Activated B cell treated with CpG ODN at 0.5 μM for 24 hours (primary cell): ENCODE results near the gene SLC17A6. TPM values are rescaled to one million over a fixed set of nuclear protein-coding genes. Genes with fewer than 3 reads are reported as not detected.

ENCODE experiments used
- ATAC-seq: fragments of 200-7000 bp; cut with Tn5 transposase; one replicate; pipeline ENCODE4 v1.10.0; 2021; ENCODE audit warnings: low read depth, mild to moderate bottlenecking, moderate library complexity
- CTCF ChIA-PET: fragments of 350-600 bp; sonication (Branson Sonifier 250); formaldehyde crosslinking; loops from one replicate; lab custom pipeline; 2021; ENCODE audit warnings: antibody characterized with exemption; lab: Charles Lee
- POLR2A ChIA-PET: fragments of 350-600 bp; sonication (Branson Sonifier 250); formaldehyde crosslinking; loops from one replicate; lab custom pipeline; 2021; ENCODE audit warnings: antibody characterized with exemption; lab: Charles Lee
- DNase-seq: peaks from one replicate; pipeline ENCODE4 v3.0.0; 2022
- H3K27ac Mint-ChIP-seq: one replicate; pipeline ENCODE4 v1.8.0; 2020; ENCODE audit warnings: mixed read lengths
- H3K27me3 Mint-ChIP-seq: one replicate; pipeline ENCODE4 v1.8.0; 2021; ENCODE audit warnings: mixed read lengths
- H3K36me3 Mint-ChIP-seq: one replicate; pipeline ENCODE4 v1.8.0; 2021; ENCODE audit warnings: low read depth, mixed read lengths
- H3K4me1 Mint-ChIP-seq: one replicate; pipeline ENCODE4 v1.8.0; 2021; ENCODE audit warnings: mixed read lengths
- H3K4me3 Mint-ChIP-seq: one replicate; pipeline ENCODE4 v1.8.0; 2020; ENCODE audit warnings: mild to moderate bottlenecking, mixed read lengths
- H3K9me3 Mint-ChIP-seq: one replicate; pipeline ENCODE4 v1.8.0; 2020; ENCODE audit warnings: mixed read lengths
- CTCF ChIP-seq: fragments of 200-600 bp; IDR thresholded peaks from one replicate; pipeline ENCODE4 v1.8.0; 2022; ENCODE audit warnings: antibody characterized with exemption, mild to moderate bottlenecking
- intact Hi-C: fragments of 100-400 bp; cut with micrococcal nuclease; formaldehyde crosslinking; loops from one replicate; pipeline ENCODE4 v1.15.1; 2024
- total RNA-seq: library from RNA; stranded (reverse); gene quantifications from 2 replicates; pipeline ENCODE4 v1.2.3, GENCODE V29; 2022

Gene SLC17A6
- total RNA-seq, 1 donor from 2014 or later = not detected

GRCh38 chr11:22342211-22343031 lies 4.2 kb downstream of the SLC17A6 start:
- H3K4me3 Mint-ChIP-seq = no peak overlapping the region
- POLR2A ChIA-PET = no interaction called here

GRCh38 chr11:22343032-22343324 lies 4.8 kb downstream of the SLC17A6 start:
- TF ChIP-seq CTCF = no peak
- H3K4me1 Mint-ChIP-seq = peaks cover 4% of the 10 kb centered on the region
- H3K27me3 Mint-ChIP-seq = peaks cover 50% of the 10 kb centered on the region
- no peak overlapping the region for H3K27ac Mint-ChIP-seq
- ChIA-PET POLR2A (no interaction called here), CTCF (no interaction called here)
- ATAC-seq (no peak), DNase-seq (no peak)
- H3K9me3 Mint-ChIP-seq = no peaks in the 10 kb centered on the region
- no peaks in the 10 kb centered on the region for H3K36me3 Mint-ChIP-seq
- H3K4me3 Mint-ChIP-seq = no peak overlapping the region
- intact Hi-C loops = no loop called here

More at GRCh38 chr11:22342211-22343031, 4.2 kb downstream of the SLC17A6 start:
- DNase-seq (no peak), ATAC-seq (no peak)
- peaks cover 53% of the 10 kb centered on the region for H3K27me3 Mint-ChIP-seq
- peaks cover 4% of the 10 kb centered on the region for H3K4me1 Mint-ChIP-seq
- TF ChIP-seq CTCF = no peak
- no peaks in the 10 kb centered on the region for H3K9me3 Mint-ChIP-seq
- CTCF ChIA-PET = no interaction called here
- intact Hi-C loops = no loop called here
- H3K27ac Mint-ChIP-seq = no peak overlapping the region
- no peaks in the 10 kb centered on the region for H3K36me3 Mint-ChIP-seq

DNA sequence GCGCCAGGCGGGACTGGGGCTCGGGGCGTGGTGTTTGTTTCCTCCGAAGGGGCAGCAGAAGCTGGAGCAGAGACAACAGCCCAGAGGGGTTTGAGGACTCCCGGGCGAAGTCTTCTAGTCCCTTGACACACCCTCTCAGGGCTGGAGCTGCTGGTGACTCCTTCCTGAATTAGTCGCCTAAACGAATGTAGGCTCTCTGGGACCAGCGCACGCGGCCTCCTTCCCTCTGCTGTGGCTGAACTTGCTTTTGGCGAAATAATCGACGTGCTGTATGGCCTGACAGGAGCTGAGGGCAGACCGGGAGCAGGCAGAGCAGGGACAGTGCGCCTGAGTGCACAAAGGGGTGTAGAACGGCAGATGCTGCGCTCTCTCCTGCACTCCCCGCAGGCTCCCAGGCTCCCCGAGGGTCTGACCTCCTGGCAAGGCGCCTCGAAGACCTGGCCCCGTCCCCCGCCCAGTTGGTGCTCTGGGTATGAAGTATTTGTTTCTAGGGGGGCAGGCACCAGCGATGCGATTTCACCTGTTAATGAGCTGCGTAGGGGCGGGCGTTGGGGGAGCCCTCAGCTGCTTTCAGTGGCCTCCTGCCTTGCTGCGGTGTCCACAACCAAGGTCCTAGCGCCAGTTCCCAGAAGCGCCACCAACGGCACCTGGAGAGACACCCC lies 5.3 kb downstream of the SLC17A6 start:
- Mint-ChIP-seq H3K4me3 (no peak overlapping the region), H3K4me1 (peaks cover 4% of the 10 kb centered on the region), H3K36me3 (no peaks in the 10 kb centered on the region), H3K27me3 (peaks cover 49% of the 10 kb centered on the region), H3K9me3 (no peaks in the 10 kb centered on the region), H3K27ac (no peak overlapping the region)
- POLR2A ChIA-PET = no interaction called here
- no peak for TF ChIP-seq CTCF
- DNase-seq = no peak
- intact Hi-C loops = no loop called here
- ATAC-seq = no peak
- CTCF ChIA-PET = no interaction called here

- Mint-ChIP-seq H3K9me3 (no peaks in the 10 kb centered on the region), H3K27me3 (peaks cover 50% of the 10 kb centered on the region), H3K4me3 (no peak overlapping the region), H3K4me1 (peaks cover 4% of the 10 kb centered on the region), H3K36me3 (no peaks in the 10 kb centered on the region), H3K27ac (no peak overlapping the region)
- DNase-seq = no peak
- ChIA-PET POLR2A (no interaction called here), CTCF (no interaction called here)
- ATAC-seq = no peak
- intact Hi-C loops = no loop called here
- TF ChIP-seq CTCF = no peak
Measured at GRCh38 chr11:22344081-22344480, 5.9 kb downstream of the SLC17A6 start.

DNA sequence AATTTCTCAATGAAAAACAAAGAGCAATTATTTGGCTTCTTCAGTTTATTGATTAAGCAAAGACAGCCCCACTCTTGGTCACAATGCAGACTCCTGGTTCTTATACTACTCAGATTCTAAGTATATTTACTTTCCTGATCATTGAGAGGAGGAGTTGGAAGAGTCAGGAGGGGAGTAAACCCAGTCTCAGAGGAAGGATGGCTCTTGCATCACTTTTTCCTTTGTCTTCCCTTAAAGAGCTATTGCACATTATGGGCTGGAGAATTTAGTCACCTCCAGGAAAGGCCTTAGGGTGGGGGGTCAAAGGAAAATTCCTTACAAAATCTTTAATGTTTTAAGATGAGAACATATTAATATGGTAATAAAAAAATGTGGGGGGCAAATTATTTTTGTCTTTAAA lies 8.1 kb downstream of the SLC17A6 start:
- ATAC-seq = no peak
- CTCF ChIA-PET = no interaction called here
- DNase-seq = no peak
- Mint-ChIP-seq H3K27me3 (peaks cover 42% of the 10 kb centered on the region), H3K4me1 (no peaks in the 10 kb centered on the region), H3K36me3 (no peaks in the 10 kb centered on the region), H3K9me3 (no peaks in the 10 kb centered on the region), H3K27ac (no peak overlapping the region), H3K4me3 (no peak overlapping the region)
- intact Hi-C loops = no loop called here
- TF ChIP-seq CTCF = no peak
- POLR2A ChIA-PET = no interaction called here
